HG02588 (cell line): ENCODE measurements around the gene PLXDC1.
"Not testable (repeated sequence)": the region's sequence is repeated elsewhere in the genome, so short reads cannot be mapped to it uniquely, and the experiment has no call there.

ENCODE experiments used
- ATAC-seq: cut with Tn5 transposase; IDR thresholded peaks from one replicate; pipeline ENCODE4 v1.9.1; 2021; ENCODE audit warnings: mild to moderate bottlenecking, moderate library complexity; ENCODE audit not compliant: unreplicated experiment

The PLXDC1 gene

DNA sequence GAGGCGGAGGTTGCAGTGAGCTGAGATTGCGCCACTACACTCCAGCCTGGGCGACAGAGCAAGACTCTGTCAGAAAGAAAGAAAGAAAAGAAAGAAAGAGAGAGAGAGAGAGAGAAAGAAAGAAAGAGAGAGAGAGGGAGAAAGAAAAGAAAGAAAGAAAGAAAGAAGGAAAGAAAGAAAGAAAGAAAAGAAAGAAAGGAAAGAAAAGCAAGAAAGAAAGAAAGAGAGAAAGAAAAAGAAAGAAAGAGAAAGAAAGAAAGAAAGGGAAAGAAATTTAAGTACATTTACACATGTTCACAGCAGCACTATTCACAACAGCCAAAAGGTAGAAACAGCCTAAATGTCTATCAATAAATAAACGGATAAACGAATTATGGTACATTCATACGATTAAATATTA is 21.9 kb downstream of the PLXDC1 start:
- ATAC-seq: not testable (repeated sequence)

DNA sequence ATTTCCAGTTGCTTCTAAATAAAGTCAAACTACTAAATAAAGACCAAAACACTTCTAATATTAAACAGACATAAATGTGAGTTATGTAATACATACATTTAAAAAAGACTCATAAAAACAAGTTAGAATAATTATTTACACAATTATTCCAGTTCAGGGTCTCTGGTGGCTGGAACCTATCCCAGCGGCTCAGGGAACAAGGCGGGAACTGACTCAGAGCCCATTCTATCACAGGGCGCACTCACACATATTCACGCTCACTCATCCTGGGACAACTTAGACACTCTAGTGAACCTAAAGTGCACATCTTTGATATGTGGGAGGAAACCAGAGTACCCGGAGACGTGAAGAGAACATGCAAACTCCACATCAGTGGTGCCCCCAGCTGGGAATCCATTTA is 25.0 kb downstream of the PLXDC1 start:
- ATAC-seq: no peak

DNA sequence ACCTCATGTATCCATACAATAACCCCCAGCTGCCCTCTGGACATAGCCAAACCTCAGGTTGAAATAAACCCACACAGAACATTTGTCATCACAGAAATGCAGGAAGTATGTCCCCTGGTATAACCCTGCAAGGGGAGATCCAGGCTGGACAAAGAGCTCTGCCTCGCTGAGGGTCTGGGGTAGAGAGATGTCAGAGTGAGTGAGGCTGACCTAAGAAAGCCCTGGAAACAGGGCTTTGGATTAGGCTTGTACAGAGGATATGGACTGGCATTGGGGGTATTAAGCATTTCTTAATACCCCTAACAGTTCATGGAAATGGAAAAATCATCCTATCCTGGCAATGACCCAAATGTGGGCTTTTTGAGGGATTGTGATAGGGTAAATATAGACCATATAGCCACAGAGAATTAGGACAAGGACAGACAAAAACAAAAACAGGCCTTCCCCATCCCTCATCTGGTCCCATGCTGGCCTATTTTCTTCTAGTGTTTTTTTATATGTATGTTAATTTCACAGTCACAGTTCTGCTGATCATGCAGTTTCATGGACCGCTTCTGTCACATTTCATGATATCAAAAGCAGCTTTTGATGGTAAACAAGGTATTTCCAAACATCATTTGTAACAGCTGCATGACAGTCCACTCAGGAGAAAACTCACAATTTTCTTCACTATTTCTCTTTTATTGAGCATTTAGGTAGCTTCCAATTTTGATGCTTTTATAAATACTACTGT is 26.1 kb downstream of the PLXDC1 start:
- no peak for ATAC-seq

DNA sequence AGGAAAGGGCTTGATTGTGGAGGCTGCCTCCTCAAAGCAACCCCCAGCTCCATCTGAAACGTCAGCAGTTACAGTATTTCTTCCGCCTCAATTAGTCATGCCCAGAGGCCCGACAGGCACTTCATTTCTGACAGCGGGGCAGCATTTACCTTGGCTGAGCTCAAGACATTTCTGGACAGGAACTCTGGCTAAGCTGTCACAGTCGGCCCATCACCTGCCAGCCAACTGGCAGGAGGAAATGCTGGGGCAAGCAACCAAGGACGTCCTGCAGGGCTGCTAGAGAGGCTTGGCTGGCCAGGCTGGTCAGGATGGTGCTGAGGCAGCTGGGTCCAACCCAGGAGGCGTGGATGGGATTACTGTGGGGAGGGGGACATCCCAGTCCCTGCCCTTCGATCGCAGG is 27.8 kb downstream of the PLXDC1 start:
- no peak for ATAC-seq

DNA sequence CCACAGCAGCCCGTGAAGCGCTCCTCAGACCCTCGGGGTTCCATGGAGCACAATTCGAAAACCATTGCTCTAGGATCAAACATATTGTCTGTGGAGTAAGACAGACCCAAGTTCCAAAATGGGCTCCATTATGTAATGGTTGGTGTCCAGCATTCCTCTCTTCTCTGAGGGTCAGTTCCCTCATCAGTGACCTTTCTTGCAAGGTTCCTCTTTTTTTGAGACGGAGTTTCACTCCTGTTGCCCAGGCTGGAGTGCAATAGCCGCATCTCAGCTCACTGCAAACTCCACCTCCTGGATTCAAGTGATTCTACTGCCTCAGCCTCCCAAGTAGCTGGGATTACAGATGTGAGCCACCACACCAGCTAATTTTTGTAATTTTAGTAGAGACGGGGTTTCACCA is 28.4 kb downstream of the PLXDC1 start:
- ATAC-seq: no peak

DNA sequence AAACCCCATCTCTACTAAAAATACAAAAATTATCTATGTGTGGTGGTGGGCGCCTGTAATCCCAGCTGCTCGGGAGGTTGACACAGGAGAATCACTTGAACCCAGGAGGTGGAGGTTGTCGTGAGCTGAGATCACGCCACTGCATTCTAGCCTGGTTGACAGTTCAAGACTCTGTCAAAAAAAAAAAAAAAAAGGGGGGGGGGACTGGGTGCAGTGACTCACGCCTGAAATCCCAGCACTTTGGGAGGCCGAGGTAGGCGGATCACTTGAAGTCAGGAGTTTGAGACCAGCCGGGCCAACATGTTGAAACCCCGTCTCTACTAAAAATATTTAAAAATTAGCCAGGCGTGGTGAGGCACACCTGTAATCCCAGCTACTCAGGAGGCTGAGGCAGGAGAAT is 29.5 kb downstream of the PLXDC1 start:
- not testable (repeated sequence) for ATAC-seq

DNA sequence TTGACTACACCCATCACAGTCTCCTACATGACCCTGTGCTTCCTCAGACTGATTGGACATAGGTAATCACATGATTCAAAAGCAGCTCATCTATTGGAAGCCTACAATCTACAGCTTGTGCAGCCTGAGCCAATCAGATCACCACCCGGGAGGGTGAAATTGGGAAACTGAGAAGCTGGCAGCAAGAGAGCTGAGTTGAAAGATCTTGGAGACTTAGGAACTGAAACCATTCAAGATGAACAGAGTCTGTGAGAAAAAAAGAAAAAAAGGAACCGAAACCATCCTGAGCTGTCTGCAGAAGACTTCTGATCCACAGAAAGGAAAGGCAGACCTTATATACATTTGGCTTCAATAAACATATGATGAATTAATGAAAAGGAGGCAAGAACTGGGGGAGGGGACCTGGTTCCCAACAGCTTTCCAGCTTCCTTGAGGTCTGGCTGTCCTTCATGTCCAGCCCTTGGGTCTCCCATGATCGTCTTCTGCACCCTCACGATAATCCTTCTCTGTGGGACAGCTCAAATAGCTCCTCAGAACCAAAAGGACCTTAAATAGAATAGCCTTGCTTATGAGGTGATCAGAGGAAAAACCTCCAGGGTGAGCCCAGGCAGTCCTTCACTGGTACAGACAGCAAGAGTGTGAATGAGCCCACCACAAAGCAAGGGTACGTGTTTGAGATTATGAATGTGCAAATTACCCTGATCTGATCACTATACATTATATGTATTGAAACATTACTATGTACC is 32.6 kb downstream of the PLXDC1 start:
- ATAC-seq: no peak

DNA sequence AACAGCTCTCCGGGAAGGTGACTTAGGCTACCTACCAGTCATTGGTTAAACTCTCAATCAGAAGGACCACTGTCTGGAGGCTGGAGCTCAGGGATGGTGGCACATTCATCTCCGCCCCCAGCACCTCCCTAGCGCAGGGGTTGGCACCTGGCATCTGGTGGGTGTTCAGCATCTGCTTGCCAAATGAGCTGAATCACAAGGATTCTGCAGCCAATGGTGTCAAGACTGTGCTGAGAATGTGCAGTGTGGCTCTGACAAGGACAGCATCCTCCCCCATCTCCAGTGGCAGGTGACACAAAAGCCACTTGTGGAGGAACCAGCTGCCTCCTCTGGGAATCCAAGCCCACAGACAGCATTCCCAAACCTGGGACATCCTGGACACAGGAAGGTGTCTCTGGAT is 35.2 kb downstream of the PLXDC1 start:
- no peak for ATAC-seq

DNA sequence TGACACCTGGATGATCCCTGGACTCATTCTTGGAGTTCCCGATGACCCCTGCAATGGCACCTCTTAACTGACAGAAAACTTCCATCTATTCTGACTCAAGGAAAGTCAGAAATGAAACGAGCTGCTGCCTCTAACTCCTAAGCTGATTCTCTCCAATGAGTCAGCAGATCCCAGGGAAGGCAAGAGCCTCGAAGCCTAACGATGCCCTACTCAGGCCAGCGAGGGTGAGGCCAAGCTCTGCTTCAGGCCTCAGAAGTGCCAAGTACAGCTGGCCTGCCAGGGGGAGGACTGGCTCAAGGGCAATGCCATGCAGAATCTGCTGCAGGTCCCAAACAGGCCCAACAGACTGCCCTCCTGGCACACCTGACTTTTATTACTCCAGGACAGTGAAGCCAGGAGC is 36.3 kb downstream of the PLXDC1 start:
- no peak for ATAC-seq

DNA sequence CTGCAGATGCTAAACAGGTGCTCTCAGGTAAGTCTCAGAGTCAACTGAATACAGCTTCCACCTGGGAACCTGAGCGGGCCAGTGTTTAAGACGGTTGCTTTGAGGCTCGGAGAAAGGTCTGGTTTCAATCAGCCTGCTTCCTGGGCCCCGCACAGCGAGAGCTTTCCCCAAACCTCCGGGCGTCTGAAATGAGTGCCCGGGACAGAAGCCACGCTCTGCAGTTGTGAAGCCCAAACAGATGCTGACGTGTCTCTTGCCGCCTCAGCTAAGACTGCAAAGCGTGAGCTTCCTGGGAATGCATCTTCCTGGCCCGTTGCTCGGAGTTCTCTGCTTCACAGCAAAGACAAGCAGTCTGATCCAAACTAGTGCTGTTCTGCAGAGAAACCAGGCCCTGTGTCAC is 36.7 kb downstream of the PLXDC1 start:
- no peak for ATAC-seq

DNA sequence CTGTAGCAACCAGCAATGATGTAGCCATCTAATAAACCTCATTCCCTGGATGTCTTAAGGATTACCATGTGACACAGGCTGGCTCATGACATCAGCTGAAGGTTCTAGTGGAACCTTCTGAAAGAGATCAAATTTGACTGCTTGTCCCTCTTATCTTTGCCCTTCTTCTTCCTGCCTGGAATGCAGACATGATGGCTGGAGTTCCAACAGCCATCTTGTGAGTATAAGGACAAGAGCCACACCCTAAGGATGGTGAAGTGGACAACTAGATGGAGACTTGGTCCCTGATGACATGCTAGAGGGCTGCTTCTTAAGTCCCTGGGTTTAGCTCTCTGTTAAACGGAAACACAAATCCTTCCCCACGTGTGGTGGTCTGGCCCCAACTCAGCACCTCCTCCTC is 37.6 kb downstream of the PLXDC1 start:
- no peak for ATAC-seq

DNA sequence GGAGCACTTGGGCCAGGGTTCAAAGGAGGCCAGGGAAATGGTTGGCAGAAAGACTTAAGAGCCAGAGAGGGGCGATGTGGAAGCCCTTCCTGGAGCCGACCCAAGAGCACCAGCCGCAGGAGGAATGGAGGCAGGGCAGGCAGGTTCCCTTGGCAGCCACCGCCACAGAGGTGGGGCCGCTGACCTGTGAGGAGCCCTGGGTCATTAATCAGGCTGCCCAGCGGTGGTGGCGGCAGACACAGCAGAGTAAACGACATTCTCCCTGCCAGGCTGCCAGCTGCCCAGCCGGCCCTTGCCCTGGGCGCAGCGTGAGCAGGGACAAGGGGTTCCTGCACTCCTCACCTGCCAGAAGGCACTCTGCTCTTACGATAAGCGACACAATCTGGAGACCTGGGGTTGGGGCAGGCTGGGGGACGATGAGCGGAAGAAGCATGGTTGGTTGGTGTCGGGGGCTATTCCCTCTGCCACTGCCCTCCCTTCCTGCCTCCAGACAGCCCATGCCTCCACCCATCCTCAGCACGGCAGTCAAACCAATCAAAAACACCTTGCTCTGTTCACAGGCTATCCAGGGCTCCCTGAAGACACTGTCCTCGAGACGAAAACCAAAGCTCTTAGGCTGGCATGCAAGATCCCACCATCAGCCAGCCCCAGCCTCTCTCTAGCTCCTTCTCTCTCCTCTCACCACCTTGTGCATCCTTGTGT is 40.9 kb downstream of the PLXDC1 start:
- ATAC-seq: no peak

DNA sequence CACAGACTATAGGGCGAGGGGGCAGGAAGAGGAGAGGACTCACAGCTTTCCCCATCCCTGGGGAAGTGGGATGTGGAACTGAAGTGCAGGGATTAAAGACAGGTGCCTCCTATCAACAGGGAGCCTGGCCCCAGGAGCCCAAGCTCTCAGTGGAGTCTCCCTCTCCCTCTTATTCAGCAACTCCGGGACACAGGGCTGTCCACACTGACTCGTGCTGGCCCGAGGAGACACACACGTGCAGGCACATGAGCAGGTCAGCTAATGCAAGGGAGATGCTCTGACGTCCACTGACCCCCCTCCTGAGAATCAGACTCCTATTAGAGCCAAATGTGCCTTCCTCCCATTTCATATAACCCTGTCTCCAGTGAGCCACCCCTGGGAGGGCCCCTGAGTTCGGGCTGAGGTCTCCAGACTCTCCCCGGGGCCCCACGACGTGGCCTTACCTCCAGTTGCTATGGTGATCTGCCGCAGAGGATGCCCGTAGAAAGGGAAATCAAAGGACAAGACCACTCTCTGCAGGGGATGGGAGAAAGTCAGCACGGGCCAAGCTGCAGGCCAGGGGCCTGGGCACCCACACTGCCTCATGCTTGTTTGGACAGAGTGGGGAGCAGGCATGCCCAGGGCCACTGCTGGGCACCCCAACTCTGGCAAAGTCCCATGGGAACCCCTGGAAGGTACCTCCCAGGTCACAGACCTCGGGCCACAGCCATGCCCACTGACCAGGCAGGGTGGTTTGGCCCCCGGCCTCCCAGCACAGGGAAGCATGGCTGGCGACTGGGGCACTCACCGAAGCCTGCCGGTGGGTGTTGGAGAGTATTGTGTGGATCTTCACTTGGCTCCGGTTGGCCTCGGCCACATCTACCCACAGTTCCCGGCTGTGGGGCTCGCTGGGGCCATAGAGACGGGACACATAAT is 42.7 kb downstream of the PLXDC1 start:
- ATAC-seq: no peak

DNA sequence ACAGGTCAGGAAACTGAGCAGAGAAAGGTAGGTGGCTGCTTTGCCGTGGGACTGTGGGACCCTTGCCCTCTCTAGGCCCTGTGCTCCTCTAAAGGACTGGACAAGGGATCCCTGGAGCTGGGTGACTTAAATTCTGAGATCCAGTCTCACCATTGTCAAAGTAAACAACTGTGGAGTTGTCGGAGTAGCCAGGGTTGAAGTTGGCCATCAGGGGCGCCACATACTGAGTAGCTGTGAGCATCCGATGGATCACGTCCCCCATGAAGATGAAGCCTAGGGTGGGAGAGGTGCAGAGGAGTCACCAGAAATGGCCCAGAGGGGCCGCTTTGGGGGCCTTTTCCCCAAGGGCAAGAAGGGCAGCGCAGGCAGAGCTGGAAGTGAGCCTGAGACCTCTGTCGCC is 43.5 kb downstream of the PLXDC1 start:
- no peak for ATAC-seq

DNA sequence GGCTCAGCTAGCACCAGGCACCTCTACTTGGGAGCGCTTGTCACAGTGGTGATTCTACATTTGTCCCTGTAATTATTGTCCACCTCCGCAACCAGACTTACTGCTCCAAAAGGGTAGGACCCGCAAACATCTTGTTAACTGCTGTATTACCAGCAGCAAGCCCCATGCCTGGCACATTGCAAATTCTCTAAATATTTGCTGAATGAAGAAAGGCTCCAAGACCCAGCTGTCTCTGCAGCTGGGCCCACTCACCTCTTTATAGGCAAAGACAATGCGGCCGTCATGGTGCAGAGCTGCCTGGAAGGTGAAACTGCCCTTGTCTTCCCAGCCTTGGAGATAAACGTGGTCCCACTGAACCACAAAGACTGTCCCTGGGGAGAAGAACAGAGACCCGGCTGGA is 44.3 kb downstream of the PLXDC1 start:
- ATAC-seq: no peak

DNA sequence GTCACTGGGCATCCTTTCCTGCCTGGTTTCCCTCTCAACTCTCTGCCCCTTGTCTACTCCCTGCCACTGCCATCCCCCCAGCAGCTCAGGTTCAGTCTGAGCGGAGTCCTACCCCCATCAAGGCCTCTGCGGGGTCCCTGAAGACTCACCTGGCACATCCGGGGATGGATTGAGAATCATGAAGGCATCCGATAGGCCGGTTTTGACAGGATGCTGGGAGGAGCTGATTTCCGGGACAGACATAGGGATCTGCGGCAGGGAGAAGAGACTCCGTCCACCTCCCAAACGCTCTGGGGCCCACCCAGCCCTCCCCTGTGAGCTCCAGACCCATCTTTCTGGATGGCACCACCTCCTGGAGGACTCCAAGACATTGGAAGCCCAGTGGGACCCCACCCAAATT is 45.7 kb downstream of the PLXDC1 start:
- no peak for ATAC-seq

DNA sequence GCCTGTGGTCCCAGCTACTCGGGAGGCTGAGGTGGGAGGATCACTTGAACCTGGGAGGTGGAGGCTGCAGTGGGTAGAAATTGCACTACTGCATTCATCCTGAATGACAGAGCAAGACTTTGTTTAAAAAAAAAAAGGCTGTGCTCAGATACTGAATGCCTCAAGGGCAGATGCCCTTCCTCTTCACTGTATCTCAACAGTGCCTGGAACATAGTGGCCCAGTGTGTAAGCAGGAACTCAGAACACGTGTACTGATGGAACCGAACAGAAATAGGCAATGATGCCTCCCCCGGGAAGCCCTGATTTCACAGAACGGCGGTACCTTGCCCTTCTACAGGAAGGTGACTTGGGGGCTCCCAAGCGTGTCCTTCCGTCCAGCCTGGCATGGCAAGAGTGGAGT is 46.8 kb downstream of the PLXDC1 start:
- ATAC-seq: no peak

DNA sequence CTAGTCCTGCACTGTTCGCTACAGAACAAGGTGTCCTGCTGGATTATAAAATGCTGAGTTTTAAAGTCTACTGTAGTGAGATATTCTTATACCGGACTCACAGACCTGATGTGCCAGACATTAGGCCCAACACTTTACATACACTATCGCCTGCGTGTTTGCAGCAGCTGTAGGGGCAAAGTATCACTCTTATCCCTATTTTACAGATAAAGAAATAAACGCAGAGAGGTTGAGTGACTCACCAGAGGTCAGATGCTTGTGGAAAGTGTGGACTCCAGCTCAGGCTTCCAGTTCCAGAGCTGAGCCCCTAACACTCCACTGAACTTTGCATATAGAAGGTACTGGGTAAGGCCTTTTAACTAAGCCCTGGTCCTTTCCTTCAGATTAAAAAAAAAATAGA is 47.4 kb downstream of the PLXDC1 start:
- no peak for ATAC-seq

DNA sequence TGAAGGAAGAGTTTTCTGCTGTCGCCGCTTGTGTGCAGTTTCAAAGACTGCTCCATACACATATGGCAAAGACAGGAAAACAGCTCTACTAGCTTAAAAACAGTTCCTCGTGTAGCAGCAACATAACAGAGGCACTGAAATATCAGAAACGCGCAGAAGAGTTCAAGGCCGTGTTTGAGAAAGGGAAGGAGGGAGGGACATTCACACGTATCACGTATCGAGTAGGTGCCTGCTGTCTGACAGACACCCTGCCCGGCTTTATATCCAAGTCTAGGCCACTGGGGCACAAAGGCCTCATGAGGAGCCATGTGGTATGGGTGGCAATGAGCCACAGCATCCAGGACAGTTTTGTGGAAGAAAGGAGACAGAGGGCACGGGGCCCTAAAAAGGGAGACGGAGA is 50.3 kb downstream of the PLXDC1 start:
- ATAC-seq: no peak

DNA sequence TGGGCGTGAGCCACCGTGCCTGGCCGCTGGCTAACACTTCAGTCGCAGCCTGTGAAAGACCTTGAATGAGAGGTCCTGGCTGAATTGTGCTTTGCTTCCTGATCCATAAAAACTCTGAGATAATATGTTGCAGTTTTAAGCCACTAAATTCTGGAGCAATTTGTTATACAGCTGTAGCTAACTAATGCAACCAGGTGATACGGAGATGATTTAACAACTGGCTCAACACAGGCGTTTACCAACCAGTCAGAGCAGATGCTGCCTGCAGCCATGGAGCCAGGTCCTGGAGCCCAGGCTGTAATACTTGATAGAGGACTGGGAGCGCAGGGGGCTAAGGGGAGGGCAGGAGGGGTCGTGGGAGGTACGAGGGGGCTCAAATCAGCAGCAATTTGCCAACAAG is 50.9 kb downstream of the PLXDC1 start:
- no peak for ATAC-seq

DNA sequence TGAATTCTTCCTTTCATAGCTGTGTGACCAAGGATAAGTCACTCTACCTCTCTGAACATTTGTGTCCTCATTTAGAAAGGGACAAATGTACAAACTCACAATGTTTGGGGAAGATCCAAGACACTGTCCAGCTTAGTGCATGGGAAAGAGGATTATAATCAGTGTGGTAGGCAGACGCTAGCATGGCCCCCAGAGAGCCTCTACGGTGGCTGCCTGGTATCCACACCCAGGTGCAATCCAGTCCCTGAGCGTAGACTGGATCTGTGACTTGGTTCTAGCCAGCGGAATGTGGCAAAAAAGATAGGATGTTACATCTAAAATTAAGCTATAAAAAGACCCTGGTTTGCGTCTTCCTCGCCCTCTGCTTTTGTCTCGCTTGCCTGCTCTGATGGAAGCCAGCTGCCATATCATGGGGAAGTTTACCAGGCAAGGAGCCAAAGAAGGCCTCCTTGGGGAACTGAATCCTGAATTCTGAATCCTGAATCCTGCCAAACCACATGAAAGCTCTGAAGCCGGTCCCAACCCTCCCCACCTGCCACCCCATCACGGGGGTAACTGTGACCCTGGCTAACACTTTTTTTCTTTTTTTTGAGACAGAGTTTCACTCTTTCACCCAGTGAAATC is 51.7 kb downstream of the PLXDC1 start:
- ATAC-seq: no peak
